ENCODE measurements around the gene BSCL2. TPM values are rescaled to one million over a fixed set of nuclear protein-coding genes. Genes with fewer than 3 reads are reported as not detected.
"Not testable (repeated sequence)": the region's sequence is repeated elsewhere in the genome, so short reads cannot be mapped to it uniquely, and the experiment has no call there.

BSCL2 gene
- total RNA-seq, 2 donors from 2014 or later, result 18.7 to 38.3 TPM

DNA sequence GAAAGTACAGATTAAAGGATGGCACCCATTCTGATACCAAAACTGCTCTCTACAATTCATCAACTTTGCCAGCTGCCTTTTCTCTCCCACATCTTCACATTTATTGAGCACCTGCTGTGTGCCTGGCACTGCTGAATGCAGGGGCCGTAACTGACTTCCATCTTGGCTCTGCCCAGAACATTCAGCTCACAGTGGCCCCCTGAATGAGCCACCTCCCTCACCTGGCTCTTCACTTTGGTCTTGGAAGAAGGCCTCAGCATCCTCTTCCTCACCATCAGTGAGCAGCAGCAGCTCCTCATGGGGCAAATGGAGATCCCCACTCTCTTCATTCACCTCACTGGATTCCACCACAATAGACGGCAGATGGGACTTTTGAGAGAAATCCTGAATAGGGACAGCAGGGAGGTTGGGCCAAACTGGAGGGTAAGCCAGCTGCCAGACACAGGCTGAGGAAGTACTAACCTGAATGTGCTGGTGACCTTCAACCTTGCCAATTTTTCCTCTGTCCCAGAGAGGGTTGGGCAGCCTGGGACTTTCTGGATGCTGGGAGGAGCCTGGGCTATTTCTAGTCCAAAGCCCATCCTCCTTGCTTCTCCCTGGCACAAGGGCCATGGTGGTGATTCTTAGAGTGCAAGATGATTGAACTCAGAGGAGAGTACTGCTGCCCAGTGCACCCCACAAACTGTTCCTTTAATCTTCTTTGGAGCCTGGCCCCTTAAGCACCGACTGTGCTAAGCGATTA is 37.6 kb downstream of the BSCL2 start:
- Mint-ChIP-seq H3K27me3 (no peaks in the 10 kb centered on the region), H3K4me3 (peak overlapping the region; percentile 94), H3K4me1 (ENCODE audit: low read depth in 2 of 2) (peaks cover 25 to 33% of the 10 kb centered on the region in 2 donors), H3K36me3 (peaks cover 9% of the 10 kb centered on the region), H3K9me3 (no peaks in the 10 kb centered on the region), H3K27ac (peak overlapping the region; percentile 91 to 96)
- ATAC-seq, result no peak
- no peak for DNase-seq (ENCODE audit: low spot score)

DNA sequence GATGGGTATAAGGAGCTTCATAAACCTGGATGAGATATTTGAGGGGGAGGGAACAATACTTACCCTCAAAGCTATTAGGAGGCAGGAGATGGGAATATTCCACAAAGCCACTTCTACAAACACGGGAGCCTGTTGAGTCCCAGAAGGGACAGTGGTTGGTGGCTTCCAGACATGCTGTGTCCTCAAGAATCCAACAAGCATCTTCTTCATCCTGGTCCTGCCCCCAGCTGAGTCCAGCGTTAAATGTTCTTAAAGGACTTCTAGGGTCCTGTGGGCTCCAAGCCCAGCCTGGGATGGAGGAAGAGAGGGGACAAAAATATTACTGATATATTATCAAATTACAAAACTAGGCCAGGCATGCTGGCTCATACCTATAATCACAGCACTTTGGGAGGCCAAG is 39.8 kb downstream of the BSCL2 start:
- DNase-seq (ENCODE audit: low spot score) (no peak), ATAC-seq (no peak)
- H3K9me3 Mint-ChIP-seq, result no peaks in the 10 kb centered on the region
- peaks cover 33 to 35% of the 10 kb centered on the region in 2 donors for H3K4me1 Mint-ChIP-seq (ENCODE audit: low read depth in 2 of 2)
- peaks cover 16% of the 10 kb centered on the region for H3K36me3 Mint-ChIP-seq
- peak overlapping the region; percentile 96 for H3K4me3 Mint-ChIP-seq
- no peaks in the 10 kb centered on the region for H3K27me3 Mint-ChIP-seq
- H3K27ac Mint-ChIP-seq, result peak overlapping the region; percentile 89 to 94

DNA sequence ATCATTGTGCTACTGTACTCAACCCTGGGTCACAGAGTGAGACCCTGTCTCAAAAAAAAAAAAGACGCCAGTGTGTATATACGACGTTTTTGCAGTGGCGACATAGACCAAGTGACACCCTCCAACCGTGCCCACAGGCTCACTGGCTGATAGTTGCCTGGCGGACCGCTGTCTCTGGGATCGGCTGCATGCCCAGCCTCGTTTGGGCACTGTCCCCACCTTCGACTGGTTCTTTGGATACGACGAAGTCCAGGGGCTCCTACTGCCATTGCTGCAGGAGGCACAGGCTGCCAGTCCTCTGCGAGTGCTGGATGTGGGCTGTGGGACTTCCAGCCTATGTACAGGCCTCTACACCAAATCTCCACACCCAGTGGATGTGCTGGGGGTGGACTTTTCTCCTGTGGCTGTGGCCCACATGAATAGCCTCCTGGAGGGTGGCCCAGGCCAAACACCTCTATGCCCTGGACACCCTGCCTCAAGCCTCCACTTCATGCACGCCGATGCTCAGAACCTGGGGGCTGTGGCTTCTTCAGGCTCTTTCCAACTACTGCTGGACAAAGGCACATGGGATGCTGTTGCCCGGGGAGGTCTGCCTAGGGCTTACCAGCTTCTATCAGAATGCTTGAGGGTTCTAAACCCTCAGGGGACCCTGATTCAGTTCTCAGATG is 40.8 kb downstream of the BSCL2 start:
- Mint-ChIP-seq H3K27me3 (no peaks in the 10 kb centered on the region), H3K27ac (peak overlapping the region; percentile 89 to 94), H3K9me3 (no peaks in the 10 kb centered on the region), H3K36me3 (peaks cover 17% of the 10 kb centered on the region), H3K4me3 (peak overlapping the region; percentile 96), H3K4me1 (ENCODE audit: low read depth in 2 of 2) (peaks cover 31 to 34% of the 10 kb centered on the region in 2 donors)
- DNase-seq (ENCODE audit: low spot score) (no peak), ATAC-seq (no peak)

DNA sequence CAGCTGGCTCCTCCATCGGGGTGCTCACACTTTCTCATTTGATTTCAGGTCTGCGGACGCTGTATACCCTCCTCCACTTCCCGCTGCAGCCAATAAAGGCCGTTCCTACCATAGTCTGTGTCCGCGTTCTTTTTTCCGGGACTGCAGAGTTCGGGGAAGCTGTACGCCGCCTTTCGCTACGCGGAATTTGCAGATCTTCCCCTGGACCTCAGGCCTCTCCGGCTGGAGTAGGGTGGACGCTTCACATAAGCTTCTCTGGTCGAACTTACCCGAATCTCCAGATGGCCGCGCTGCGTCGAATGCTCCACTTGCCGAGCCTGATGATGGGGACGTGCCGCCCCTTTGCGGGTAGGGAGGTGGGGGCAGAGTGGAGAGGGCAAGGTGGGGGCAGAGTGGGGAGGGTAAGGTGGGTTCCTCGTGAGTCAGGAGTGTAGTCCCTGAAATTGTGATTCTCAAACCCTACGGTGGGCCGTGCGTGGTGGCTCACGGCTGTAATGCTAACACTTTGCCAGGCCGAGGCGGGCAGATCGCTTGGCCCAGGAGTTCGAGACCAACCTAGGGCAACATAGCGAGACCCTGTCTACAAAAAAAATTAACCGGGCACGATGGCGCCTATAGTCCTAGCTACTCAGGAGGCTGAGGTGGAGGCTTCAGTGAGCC is 41.5 kb downstream of the BSCL2 start:
- Mint-ChIP-seq H3K27ac (peak overlapping the region; percentile 89 to 94), H3K9me3 (no peaks in the 10 kb centered on the region), H3K27me3 (no peaks in the 10 kb centered on the region), H3K4me3 (peak overlapping the region; percentile 96), H3K36me3 (peaks cover 17% of the 10 kb centered on the region), H3K4me1 (ENCODE audit: low read depth in 2 of 2) (peaks cover 25 to 28% of the 10 kb centered on the region in 2 donors)
- DNase-seq (ENCODE audit: low spot score) (no peak), ATAC-seq (peak; percentile 42 to 55)

DNA sequence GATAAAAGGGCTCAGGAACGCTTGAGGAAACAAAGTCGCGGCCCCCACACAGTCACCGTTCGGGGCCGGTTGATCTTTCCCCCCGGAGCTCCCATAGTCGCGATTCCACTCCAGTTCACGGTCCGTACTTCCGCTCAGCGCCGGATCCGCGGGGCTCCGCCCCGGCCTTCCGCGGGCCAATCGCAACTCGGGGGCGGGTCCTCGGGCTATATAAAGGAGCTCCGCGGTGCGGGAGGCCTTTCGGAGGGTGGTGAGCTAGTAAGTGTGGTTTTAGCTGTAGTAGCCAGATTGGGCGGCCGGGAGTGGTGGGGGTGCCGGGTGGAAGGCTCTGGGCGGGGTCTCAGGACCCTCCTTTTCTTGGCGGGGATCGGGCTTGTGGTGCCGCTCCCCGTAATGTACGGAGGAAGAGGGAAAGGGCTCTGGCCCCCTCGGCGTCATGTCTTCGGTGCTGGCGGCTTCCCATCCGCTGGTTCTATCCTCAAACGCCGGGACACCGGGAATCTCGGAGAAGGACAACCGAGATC is 42.1 kb downstream of the BSCL2 start, which contains the start of the genes C11orf98 and CSKMT:
C11orf98 (minus strand) TSS at position 136 of the 524 bp plus-strand sequence; CDS start at position 95, 41 bp downstream.
CSKMT (plus strand) TSS at position 238 of the 524 bp plus-strand sequence. CDS start 568 bp downstream, outside the sequence.
- Mint-ChIP-seq H3K27ac (peak within 1 kb of the TSS; percentile 89 to 94), H3K36me3 (peaks cover 17% of the 10 kb centered on the region), H3K4me1 (ENCODE audit: low read depth in 2 of 2) (peaks cover 23% of the 10 kb centered on the region in 2 donors), H3K9me3 (no peaks in the 10 kb centered on the region), H3K4me3 (peak within 1 kb of the TSS; percentile 96), H3K27me3 (no peaks in the 10 kb centered on the region)
- ATAC-seq, result peak; percentile 95 to 97
- peak; percentile 96 for DNase-seq (ENCODE audit: low spot score)

DNA sequence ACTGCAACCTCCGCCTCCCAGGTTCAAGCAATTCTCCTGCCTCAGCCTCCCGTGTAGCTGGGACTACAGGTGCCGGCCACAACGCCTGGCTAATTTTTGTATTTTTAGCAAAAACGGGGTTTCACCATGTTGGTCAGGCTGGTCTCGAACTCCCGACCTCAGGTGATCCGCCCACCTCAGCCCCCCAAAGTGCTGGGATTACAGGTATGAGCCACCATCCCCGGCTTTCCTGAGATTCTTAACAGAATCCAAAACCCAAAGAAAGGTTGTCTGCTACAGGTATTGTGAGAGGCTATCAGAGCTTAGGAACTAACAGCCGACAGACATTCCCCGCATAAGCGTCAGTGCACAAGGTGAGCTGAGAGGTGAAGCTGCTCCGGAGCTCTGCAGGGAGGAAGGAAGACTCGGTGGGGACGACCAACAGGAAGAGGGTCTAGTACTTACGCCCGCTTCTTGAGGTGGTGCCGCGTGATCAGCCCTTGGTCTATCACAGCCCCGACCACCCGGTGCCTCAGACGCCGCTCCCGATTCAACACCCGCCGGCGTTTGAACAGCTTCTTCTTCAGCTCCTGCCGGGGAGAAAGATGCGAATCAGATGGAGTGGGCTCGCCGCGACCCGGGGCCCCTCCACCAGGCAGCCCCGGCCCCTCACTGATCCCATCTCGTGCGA is 42.7 kb downstream of the BSCL2 start:
- no peaks in the 10 kb centered on the region for H3K27me3 Mint-ChIP-seq
- H3K4me3 Mint-ChIP-seq, result peak overlapping the region; percentile 96
- H3K4me1 Mint-ChIP-seq (ENCODE audit: low read depth in 2 of 2), result peaks cover 23% of the 10 kb centered on the region in 2 donors
- no peaks in the 10 kb centered on the region for H3K9me3 Mint-ChIP-seq
- H3K27ac Mint-ChIP-seq, result peak overlapping the region; percentile 89 to 94
- DNase-seq (ENCODE audit: low spot score), result no peak
- peak; percentile 20 to 64 for ATAC-seq
- peaks cover 17% of the 10 kb centered on the region for H3K36me3 Mint-ChIP-seq

DNA sequence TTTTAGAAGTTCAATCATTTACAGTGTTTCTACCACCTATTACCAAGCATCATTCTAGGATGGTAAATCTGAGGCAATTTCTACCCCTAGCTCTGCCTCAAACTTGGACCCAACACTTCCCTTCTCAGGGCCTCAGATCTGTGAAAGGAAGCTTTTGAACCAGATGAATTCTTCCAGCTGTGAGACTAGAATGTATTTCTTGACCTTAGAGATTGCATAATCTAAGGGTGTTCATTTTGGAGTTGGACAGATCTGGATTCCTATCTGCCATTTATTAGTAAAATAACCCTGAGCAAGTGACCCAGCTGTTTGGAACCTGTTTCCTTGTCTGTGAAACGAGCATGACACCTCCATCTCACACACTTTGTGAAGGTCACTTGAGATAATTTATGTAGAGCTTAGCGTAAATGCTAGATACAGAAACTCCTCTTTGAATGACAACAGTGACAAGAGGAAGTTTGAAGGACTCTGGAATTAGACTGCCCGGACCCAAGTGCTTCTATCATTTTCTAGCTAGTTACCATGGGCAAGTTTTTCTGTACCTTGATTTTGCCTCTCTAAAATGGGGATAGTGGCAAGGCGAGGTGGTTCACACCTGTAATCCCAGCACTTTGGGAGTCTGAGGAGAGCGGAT is 50.3 kb downstream of the BSCL2 start:
- Mint-ChIP-seq H3K27ac (no peak overlapping the region), H3K4me3 (no peak overlapping the region), H3K9me3 (no peaks in the 10 kb centered on the region), H3K4me1 (ENCODE audit: low read depth in 2 of 2) (peaks cover 15% of the 10 kb centered on the region in 2 donors), H3K36me3 (peaks cover 5% of the 10 kb centered on the region), H3K27me3 (no peaks in the 10 kb centered on the region)
- no peak for DNase-seq (ENCODE audit: low spot score)
- no peak for ATAC-seq

DNA sequence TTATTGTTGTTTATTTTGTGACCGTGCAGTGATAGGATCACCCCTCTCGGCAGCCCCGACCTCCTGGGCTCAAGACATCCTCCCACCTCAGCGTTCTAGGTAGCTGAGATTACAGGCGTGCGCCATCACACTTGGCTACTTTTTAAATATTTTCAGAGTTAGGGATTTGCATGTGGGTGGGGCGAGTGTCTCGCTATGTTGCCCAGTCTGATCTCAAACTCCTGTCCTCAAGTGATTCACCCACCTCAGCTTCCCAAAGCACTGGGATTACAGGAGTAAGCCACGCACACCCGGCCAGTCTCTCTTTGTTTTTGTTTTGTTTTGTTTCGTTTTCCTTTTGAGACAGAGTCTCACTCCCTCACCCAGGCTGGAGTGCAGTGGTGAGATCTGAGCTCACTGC is 52.9 kb downstream of the BSCL2 start:
- H3K27ac Mint-ChIP-seq, result peak overlapping the region; percentile 98 to 100
- peaks cover 19 to 21% of the 10 kb centered on the region in 2 donors for H3K4me1 Mint-ChIP-seq (ENCODE audit: low read depth in 2 of 2)
- no peaks in the 10 kb centered on the region for H3K9me3 Mint-ChIP-seq
- no peak for DNase-seq (ENCODE audit: low spot score)
- H3K27me3 Mint-ChIP-seq, result no peaks in the 10 kb centered on the region
- peaks cover 5% of the 10 kb centered on the region for H3K36me3 Mint-ChIP-seq
- no peak for ATAC-seq
- H3K4me3 Mint-ChIP-seq, result peak overlapping the region; percentile 99

DNA sequence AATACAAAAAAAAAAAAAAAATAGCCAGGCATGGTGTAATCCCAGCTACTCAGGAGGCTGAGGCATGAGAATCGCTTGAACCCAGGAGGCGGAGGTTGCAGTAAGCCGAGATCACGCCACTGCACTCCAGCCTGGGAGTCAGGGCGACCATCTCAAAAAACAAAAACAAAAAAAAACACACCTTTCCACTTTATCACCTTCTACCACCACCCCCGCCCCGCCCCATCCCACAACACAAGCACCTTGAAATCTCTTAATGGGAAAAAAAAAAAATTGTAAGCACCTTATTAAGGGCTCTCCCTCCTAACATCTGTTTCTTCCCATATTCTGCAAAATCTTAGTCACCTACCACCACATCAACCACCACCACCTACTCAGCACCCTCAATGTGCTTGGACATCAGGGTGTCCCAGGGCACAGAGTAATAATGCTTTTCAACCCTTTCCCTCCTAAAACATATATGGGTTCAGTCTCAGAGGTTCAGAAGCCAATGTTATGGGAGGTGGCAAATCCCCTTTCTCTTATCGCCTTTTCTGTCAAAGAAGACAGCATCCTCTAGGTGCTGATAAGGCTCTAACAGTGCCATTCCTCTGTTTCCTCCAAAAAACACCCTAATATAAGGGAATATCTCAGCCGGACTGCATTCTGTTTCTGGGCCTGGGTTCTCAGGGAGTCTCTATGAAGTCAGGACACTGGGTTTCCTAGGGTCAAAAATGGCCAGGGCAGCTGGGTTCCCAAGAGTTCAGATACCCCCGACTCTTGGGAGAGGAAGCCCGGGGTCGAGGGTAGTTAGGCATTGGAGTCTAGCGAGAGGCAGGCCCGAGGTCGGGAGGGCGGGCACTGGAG is 54.8 kb downstream of the BSCL2 start:
- peaks cover 5% of the 10 kb centered on the region for H3K36me3 Mint-ChIP-seq
- peak overlapping the region; percentile 98 to 100 for H3K27ac Mint-ChIP-seq
- H3K4me1 Mint-ChIP-seq (ENCODE audit: low read depth in 2 of 2), result peaks cover 19 to 21% of the 10 kb centered on the region in 2 donors
- no peaks in the 10 kb centered on the region for H3K9me3 Mint-ChIP-seq
- ATAC-seq (peak in 1 of 2 donors; percentile 31), DNase-seq (ENCODE audit: low spot score) (no peak)
- no peaks in the 10 kb centered on the region for H3K27me3 Mint-ChIP-seq
- H3K4me3 Mint-ChIP-seq, result peak overlapping the region; percentile 99

DNA sequence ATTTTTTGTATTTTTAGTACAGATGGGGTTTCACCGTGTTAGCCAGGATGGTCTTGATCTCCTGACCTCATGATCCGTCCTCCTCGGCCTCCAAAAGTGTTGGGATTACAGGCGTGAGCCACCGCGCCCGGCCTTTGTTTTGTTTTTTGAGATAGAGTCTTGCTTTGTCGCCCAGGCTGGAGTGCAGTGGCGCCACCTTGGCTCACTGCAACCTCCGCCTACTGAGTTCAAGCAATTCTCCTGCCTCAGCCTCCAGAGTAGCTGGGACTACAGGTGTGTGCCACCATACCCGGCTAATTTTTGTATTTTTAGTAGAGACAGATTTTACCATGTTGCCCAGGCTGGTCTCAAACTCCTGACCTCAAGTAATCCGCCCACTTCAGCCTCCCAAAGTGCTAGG is 56.9 kb downstream of the BSCL2 start:
- H3K36me3 Mint-ChIP-seq, H3K4me3 Mint-ChIP-seq, H3K27me3 Mint-ChIP-seq, H3K9me3 Mint-ChIP-seq, ATAC-seq: not testable (repeated sequence)
- peak; percentile 44 for DNase-seq (ENCODE audit: low spot score)
- Mint-ChIP-seq H3K4me1 (ENCODE audit: low read depth in 2 of 2) (peaks cover 30 to 33% of the 10 kb centered on the region in 2 donors), H3K27ac (peak overlapping the region in 1 of 2 donors; percentile 60)

DNA sequence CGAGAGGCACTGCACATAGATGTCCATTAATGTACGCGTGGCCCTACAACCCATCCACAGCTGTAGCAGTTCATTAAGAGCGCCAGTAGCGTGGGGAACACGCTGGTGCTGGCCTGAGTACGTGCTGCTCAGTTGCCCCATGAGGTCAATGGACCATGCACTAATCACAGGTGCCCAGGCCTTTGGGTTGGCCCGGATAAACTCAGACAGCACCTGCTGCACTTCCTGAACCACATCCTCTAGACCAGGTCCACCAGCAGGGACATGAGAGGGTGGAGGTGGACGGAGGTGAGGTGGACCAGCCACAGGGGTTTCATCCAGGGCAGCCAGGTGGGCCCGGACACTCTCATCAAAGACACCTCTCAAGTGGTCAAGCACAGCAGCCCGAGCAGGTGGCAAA is 57.7 kb downstream of the BSCL2 start:
- H3K4me3 Mint-ChIP-seq, result no peak overlapping the region
- ATAC-seq (no peak), DNase-seq (ENCODE audit: low spot score) (no peak)
- no peak overlapping the region for H3K27ac Mint-ChIP-seq
- H3K27me3 Mint-ChIP-seq, result no peaks in the 10 kb centered on the region
- H3K4me1 Mint-ChIP-seq (ENCODE audit: low read depth in 2 of 2), result peaks cover 30 to 36% of the 10 kb centered on the region in 2 donors
- no peaks in the 10 kb centered on the region for H3K9me3 Mint-ChIP-seq
- H3K36me3 Mint-ChIP-seq, result peaks cover 5% of the 10 kb centered on the region

DNA sequence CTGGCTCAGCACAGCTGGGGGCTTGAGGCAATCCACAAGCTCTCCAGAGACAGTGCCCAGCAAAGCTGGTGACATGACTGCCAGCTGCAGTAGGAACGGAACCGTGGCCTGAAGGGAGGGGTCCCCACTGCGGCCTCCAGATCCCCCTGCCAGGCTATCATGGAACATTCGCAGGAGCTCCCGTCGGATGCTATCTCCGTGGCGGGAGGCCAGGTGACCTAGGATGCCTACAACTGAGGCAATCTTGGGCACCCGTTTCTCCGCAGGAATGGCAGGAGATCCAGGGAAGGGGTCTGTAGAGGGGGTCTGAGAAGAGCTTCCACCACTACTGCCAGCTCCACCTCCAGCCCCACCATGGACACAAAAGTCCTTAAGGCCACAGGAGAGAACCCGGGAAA is 58.3 kb downstream of the BSCL2 start:
- H3K27ac Mint-ChIP-seq, result no peak overlapping the region

More for the DNA sequence above, 58.3 kb downstream of the BSCL2 start:
- Mint-ChIP-seq H3K4me1 (ENCODE audit: low read depth in 2 of 2) (peaks cover 30 to 33% of the 10 kb centered on the region in 2 donors), H3K27me3 (no peaks in the 10 kb centered on the region), H3K36me3 (peaks cover 5% of the 10 kb centered on the region), H3K9me3 (no peaks in the 10 kb centered on the region), H3K4me3 (no peak overlapping the region)
- DNase-seq (ENCODE audit: low spot score), result no peak
- no peak for ATAC-seq

Measured in natural killer cell treated with Interleukin-12 subunit alpha and Interleukin-12 subunit beta and Interleukin-15 and Interleukin-18, amount 100 ng/mL, for 72 hours (primary cell).